ENCODE results near the gene PAX4. TPM values are rescaled to one million over a fixed set of nuclear protein-coding genes. Genes with fewer than 3 reads are reported as not detected.

The PAX4 gene
- total RNA-seq, 1 experiment from 2014 or later = not detected

DNA sequence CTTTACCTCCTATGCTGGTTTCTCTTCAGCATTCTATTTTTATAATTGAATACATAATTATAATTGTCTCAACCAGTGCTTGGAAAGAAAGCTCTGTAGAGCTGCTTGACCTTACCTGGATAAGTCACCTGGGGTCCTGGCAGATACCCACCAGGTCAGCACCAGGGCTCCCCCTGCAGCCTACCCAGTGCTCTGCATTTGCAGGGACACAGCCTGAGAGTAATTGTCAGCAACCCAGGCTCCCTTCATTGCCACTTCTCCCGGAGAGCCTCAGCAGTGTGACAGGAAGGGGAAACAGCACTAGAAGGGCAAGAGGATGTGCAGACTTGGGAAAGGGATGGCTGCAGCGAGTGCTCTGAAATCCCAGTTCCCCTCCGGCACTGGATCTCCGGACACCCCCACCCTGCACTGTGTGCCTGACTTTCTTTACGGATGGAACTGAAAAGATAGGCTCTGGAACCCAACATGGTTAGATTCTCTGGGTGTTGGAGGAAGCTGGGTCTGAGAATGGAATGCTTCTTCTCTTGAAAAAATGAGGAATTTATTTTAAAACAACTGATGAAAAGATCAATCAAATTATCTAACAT lies 11.4 kb upstream of the PAX4 start:
- DNase-seq (ENCODE audit: low spot score) = no peak

GRCh38 chr7:127628445-127628844 lies 10.5 kb upstream of the PAX4 start:
- DNase-seq (ENCODE audit: low spot score) = no peak

DNA sequence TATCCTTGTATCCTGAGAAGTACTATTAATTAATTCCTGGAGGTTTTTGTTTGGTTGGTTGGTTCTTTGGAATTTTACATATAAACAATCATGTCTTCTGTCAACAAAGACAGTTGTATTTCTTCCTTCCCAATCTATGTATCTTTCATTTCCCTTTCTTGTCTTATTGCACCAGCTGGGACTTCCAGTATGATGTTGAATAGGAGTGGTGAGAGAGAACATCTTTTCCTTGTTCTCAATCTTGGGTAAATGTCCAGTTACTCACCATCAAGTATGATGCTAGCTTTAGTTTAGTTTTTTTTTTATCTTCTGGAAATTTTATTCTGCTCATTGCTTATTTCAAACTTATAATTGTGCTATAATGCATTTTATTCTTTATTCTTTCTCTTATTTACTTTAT lies 7.4 kb upstream of the PAX4 start:
- no peak for DNase-seq (ENCODE audit: low spot score)

GRCh38 chr7:127620406-127621233 lies 2.7 kb upstream of the PAX4 start:
- DNase-seq (ENCODE audit: low spot score) = no peak

GRCh38 chr7:127619681-127620405 lies 1.9 kb upstream of the PAX4 start:
- no peak for DNase-seq (ENCODE audit: low spot score)

DNA sequence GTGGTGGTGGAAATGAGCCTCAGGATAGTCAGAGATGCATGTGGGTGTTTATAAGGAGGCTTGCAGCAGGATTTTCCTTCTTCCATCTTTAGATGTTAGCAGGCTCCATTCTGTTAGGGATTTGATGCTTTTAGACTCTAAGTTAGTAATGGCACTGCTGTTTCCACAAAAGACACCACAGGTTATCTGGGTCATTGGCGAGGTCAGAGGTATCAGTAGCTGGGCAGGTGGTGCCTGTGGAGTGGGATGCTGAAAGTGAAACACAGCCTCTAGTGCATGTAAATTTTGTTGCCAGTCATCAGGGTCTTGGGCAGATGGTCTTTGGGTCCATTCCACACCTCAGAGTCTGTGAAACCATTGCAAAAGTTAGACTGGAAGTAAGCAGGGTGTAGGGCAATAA lies 833 bp upstream of the PAX4 start:
- no peak for DNase-seq (ENCODE audit: low spot score)

GRCh38 chr7:127616724-127617123 lies 1.2 kb downstream of the PAX4 start:
- no peak for DNase-seq (ENCODE audit: low spot score)

DNA sequence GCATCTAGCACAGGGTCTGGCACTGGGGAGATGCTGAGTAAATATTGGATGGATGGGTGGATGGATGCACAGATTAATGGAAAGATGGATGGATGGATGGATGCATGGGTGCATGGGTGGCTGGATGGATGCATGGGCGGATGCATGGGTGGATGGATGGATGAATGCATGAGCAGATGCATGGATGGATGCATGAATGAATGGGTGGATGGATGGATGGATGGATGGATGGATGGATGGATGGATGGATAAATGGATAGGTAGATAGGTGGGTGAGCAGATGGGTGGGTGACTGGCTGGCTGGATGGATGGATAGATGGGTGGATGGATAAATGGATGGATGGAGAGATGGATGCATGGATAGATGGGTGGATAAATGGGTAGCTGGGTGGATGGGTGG lies 5.7 kb downstream of the PAX4 start:
- DNase-seq (ENCODE audit: low spot score) = no peak

- DNase-seq (ENCODE audit: low spot score) = no peak
Observed at GRCh38 chr7:127609297-127609696, 8.6 kb downstream of the PAX4 start.

DNA sequence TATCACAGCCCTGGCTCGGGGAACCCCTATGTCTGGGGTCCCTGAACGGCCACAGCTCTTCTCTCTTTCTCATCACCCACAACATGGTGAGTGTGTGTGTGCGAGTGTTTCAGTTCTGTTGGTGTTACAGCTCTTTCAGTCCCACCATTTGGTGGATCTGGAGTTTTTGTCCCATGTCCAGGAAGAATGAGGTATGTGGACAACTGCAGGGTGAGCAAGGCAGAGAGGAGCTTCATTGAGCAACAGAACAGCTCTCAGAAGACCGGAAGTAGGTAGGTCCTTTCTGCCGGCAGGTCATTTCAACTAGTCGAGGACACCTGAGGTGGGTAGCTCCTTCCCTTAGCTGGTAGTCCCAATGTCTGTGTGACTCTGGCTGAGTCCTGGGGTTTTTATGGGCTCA lies 9.5 kb downstream of the PAX4 start:
- no peak for DNase-seq (ENCODE audit: low spot score)

DNA sequence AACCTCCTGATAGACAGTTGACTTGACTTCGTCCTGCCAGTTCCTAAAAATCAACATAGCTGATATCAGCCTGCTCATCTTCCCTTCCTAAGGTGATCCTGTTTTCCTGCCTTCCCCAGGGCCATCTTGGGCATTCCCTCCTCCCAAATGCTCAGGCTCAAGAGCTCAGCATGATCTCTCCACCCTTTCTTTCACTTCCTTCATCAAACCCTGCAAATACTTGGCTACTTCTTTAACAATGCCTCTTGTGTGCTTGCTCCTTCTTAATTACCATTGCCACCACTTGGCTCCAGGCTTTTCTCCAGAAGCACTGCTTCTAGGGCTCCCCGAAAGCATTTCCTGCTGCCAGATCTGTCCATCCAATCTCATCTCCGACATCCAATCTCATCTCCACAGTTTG lies 17.1 kb downstream of the PAX4 start:
- no peak for DNase-seq (ENCODE audit: low spot score)

DNA sequence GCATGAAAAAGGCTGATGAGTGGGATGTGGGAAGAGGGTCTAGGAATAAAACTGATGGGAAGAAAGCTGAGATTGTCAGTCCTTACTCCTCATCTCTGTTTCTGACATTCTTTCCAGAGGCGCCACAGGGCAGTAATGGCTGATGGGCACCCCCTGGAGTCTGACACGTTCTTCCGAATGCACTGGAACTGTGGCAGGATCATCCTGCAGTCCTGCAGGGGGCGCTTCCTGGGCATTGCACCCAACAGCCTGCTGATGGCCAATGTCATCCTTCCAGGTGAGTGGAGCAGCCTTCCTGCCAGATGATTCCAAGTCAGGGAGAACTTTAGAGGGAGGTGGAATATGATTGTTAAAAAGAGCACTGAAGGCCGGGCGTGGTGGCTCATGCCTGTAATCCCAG lies 19.6 kb downstream of the PAX4 start:
- DNase-seq (ENCODE audit: low spot score) = no peak

DNA sequence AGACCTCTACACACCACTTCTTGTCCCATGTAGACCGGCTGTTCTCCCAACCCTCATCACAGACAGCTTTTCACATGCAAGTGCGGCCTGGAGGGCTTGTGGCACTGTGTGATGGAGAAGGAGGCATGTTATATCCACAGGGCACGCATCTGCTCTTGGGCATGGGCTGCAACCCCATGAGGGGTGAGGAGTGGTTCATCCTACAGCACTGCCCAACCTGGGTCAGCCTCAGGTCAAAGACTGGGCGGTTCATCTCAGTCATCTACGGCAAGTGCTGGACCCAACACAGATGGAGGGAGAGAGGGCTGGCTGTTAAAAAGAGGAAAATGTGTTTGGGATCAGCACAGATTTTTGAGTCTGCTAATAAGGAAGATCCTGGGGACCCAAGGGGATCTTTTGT lies 22.2 kb downstream of the PAX4 start:
- DNase-seq (ENCODE audit: low spot score) = no peak

GRCh38 chr7:127594490-127594889 lies 23.5 kb downstream of the PAX4 start:
- no peak for DNase-seq (ENCODE audit: low spot score)

GRCh38 chr7:127592550-127592949 lies 25.4 kb downstream of the PAX4 start:
- no peak for DNase-seq (ENCODE audit: low spot score)

DNA sequence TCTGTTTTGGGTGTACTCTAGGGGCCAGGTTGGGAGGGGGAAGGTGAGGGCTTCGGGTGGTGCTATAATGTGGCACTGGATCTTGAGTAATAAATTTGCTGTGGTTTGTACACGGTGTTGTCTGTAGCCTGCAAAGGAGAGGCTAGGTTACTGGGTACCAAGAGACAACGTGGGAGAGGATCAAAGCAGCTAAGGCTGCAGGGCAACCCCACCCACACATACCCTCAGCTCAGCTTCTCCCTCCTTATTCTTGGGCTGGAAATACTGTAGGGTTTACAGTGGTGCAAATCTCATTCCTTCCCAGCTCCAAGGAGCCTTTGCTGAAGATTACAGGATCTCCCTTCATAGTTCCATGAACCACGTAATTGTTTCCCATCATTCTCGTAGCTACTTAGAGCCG lies 26.4 kb downstream of the PAX4 start:
- no peak for DNase-seq (ENCODE audit: low spot score)

- DNase-seq (ENCODE audit: low spot score) = no peak
Observed at GRCh38 chr7:127591189-127591588, 26.8 kb downstream of the PAX4 start.

DNA sequence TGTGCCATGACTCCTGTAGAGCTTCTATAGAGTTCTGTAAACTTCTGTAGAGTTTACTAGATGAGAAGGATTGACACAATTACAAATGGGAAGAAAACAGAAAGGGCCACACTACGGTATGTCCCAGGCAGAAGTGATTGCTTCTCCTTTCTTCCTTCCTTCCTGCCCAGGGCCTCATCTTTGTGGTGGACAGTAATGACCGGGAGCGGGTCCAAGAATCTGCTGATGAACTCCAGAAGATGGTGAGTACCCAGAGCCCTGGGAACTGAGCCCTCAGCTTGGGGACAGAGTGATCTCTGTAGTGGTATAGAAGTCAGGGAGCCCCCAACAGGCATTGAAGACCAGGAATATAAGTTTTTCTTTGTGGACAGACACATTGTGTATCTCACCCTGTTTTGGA lies 28.0 kb downstream of the PAX4 start:
- DNase-seq (ENCODE audit: low spot score) = no peak

- peak; percentile 54 for DNase-seq (ENCODE audit: low spot score)
Observed at GRCh38 chr7:127588697-127589482, 29.1 kb downstream of the PAX4 start.

DNA sequence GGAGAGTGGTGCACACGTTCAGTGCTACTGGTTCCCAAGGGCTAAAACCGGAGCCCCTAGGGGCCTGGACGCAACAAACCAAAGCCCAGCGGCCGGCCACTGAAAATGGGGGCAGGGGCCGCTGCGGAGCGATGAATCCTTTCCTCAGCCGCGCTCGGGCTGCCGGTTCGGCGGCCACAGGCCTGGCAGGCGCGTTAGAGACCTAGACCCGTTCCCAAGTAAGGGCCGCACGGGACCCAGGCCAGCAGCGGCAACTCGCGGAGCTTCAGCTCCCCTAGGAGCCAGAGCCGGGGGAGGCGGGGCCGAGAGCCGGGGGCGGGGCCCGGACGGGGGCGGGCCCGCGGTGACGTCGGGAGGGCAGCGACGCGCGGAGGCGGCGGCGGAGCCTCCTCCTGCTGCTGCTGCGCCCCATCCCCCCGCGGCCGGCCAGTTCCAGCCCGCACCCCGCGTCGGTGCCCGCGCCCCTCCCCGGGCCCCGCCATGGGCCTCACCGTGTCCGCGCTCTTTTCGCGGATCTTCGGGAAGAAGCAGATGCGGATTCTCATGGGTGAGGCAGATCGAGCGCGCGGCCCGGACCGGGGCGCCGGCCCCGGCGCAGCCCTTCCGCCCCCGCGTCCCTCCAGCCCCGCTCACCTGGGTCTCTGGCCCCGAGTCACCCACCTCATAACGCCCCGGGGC lies 29.8 kb downstream of the PAX4 start, which contains the start of gene ARF5:
Gene ARF5, plus strand, starts transcription at position 393 of the 678 bp plus-strand sequence. Its CDS starts 88 bp downstream, at position 481.
- peak; percentile 60 for DNase-seq (ENCODE audit: low spot score)

- DNase-seq (ENCODE audit: low spot score) = no peak
Observed at GRCh38 chr7:127587663-127588018, 30.3 kb downstream of the PAX4 start.

GRCh38 chr7:127586346-127586745 lies 31.6 kb downstream of the PAX4 start:
- DNase-seq (ENCODE audit: low spot score) = no peak

All from H4 (cell line).